Hepatocyte (in vitro differentiated cells): Measurements from ENCODE around the gene STX1A. TPM values are rescaled to one million over a fixed set of nuclear protein-coding genes. Genes with fewer than 3 reads are reported as not detected.
A peak's percentile ranks its signal among the peaks of the same experiment; 100 is the strongest.

Experiments
- DNase-seq: peaks from one replicate; pipeline ENCODE4 v3.0.0-alpha.2; 2016; ENCODE audit warnings: low spot score
- H2AFZ ChIP-seq: fragments of 200-600 bp; sonication (generic); 2 replicates; pipeline ENCODE4 v1.6.0; 2016; ENCODE audit warnings: antibody characterized with exemption, mild to moderate bottlenecking
- H3K27ac ChIP-seq: fragments of 200-600 bp; sonication (generic); 2 replicates; pipeline ENCODE4 v1.5.1; 2016; ENCODE audit warnings: mild to moderate bottlenecking
- H3K27me3 ChIP-seq: fragments of 200-600 bp; sonication (generic); 2 replicates; pipeline ENCODE4 v1.6.1; 2016
- H3K36me3 ChIP-seq: fragments of 200-600 bp; sonication (generic); replicated peaks from 2 replicates; pipeline ENCODE4 v1.5.1; 2016; ENCODE audit warnings: low read depth; ENCODE audit not compliant: insufficient read depth
- H3K4me1 ChIP-seq: fragments of 200-600 bp; sonication (generic); 2 replicates; pipeline ENCODE4 v1.5.1; 2016; ENCODE audit warnings: mild to moderate bottlenecking, moderate library complexity; ENCODE audit not compliant: insufficient read depth
- H3K4me2 ChIP-seq: fragments of 200-600 bp; sonication (generic); 2 replicates; pipeline ENCODE4 v1.6.0; 2016
- H3K4me3 ChIP-seq: fragments of 200-600 bp; sonication (generic); 2 replicates; pipeline ENCODE4 v1.5.1; 2016; ENCODE audit warnings: mild to moderate bottlenecking
- H3K79me2 ChIP-seq: fragments of 200-600 bp; sonication (generic); 2 replicates; pipeline ENCODE4 v1.6.0; 2017; ENCODE audit warnings: mild to moderate bottlenecking
- H3K9me2 ChIP-seq: fragments of 200-600 bp; sonication (generic); replicated peaks from 2 replicates; pipeline ENCODE4 v1.6.0; 2017; ENCODE audit warnings: mild to moderate bottlenecking; ENCODE audit not compliant: insufficient read depth
- H3K9me3 ChIP-seq: fragments of 200-600 bp; sonication (generic); 2 replicates; pipeline ENCODE4 v1.5.1; 2016; ENCODE audit warnings: low read depth, mild to moderate bottlenecking
- H4K20me1 ChIP-seq: fragments of 200-600 bp; sonication (generic); 2 replicates; pipeline ENCODE4 v1.6.0; 2016; ENCODE audit warnings: mild to moderate bottlenecking; ENCODE audit not compliant: insufficient read depth, poor library complexity, severe bottlenecking
- CTCF ChIP-seq: fragments of 200-600 bp; sonication (generic); IDR thresholded peaks from 2 replicates; pipeline ENCODE4 v1.5.1; 2016; ENCODE audit warnings: antibody characterized with exemption, mild to moderate bottlenecking; ENCODE audit not compliant: poor library complexity
- EZH2 ChIP-seq: fragments of 200-600 bp; sonication (generic); IDR thresholded peaks from 2 replicates; pipeline ENCODE4 v1.6.1; 2016; ENCODE audit warnings: antibody characterized with exemption, mild to moderate bottlenecking, borderline replicate concordance
- EZH2phosphoT487 ChIP-seq: fragments of 200-600 bp; sonication (generic); IDR thresholded peaks from one replicate; pipeline ENCODE4 v1.6.1; 2018; ENCODE audit warnings: antibody characterized with exemption, mild to moderate bottlenecking, low read depth, moderate library complexity; ENCODE audit not compliant: unreplicated experiment, severe bottlenecking
- WGBS: methylation state at CpG from one replicate; pipeline ENCODE4 v1.1.6; 2016; ENCODE audit warnings: low lambda C conversion rate; ENCODE audit errors: missing lambda C conversion rate; 5-methylcytosine and 5-hydroxymethylcytosine counted together
- polyA plus RNA-seq: library from polyadenylated mRNA; unstranded; fragments of >200 nt; fragmentation: Nextera tagmentation; extraction: Ambion mirVana; gene quantifications from 2 replicates; pipeline ENCODE4 v1.2.1, GENCODE V29; 2016
- total RNA-seq: library from RNA; depleted of rRNA; stranded (reverse); fragments of >200 nt; gene quantifications from 2 replicates; pipeline ENCODE4 v1.2.3, GENCODE V29; 2014

STX1A gene
- total and polyA plus RNA-seq, 2 experiments from 2014 or later: 22.8 to 27.1 TPM

- Histone ChIP-seq H3K4me1 (peaks cover 14% of the 10 kb centered on the region), H3K36me3 (no peaks in the 10 kb centered on the region), H3K9me2 (no peaks in the 10 kb centered on the region), H3K4me2 (peak overlapping the region; percentile 65), H2AFZ (no peak overlapping the region), H3K27ac (peak overlapping the region; percentile 65), H4K20me1 (no peaks in the 10 kb centered on the region), H3K9me3 (no peaks in the 10 kb centered on the region), H3K27me3 (no peaks in the 10 kb centered on the region), H3K4me3 (no peak overlapping the region), H3K79me2 (no peaks in the 10 kb centered on the region)
- 67% methylated on average over 16 of the region's 16 CpGs for WGBS
- TF ChIP-seq EZH2phosphoT487 (no peak), CTCF (no peak), EZH2 (no peak)
- DNase-seq: no peak
These were observed 30.7 kb upstream of the STX1A start for GRCh38 chr7:73749931-73750776.

GRCh38 chr7:73746378-73746777 lies 26.9 kb upstream of the STX1A start:
- H3K9me3 ChIP-seq: no peaks in the 10 kb centered on the region
- no peak for TF ChIP-seq CTCF
- no peak for TF ChIP-seq EZH2phosphoT487
- no peak for TF ChIP-seq EZH2
- no peak overlapping the region for H3K27ac ChIP-seq
- H3K4me2 ChIP-seq: no peak overlapping the region
- no peak overlapping the region for H2AFZ ChIP-seq
- no peaks in the 10 kb centered on the region for H3K9me2 ChIP-seq
- no peak for DNase-seq
- no peaks in the 10 kb centered on the region for H4K20me1 ChIP-seq
- H3K27me3 ChIP-seq: no peaks in the 10 kb centered on the region
- no peaks in the 10 kb centered on the region for H3K79me2 ChIP-seq
- no peaks in the 10 kb centered on the region for H3K36me3 ChIP-seq
- 76% methylated on average over 4 of the region's 4 CpGs for WGBS
- H3K4me3 ChIP-seq: no peak overlapping the region
- H3K4me1 ChIP-seq: peaks cover 34% of the 10 kb centered on the region

GRCh38 chr7:73742753-73743641 lies 23.5 kb upstream of the STX1A start:
- peak overlapping the region; percentile 98 for H3K27ac ChIP-seq
- H3K79me2 ChIP-seq: peaks cover 6% of the 10 kb centered on the region
- TF ChIP-seq EZH2: no peak
- no peak for TF ChIP-seq EZH2phosphoT487
- TF ChIP-seq CTCF: no peak
- WGBS: 6% methylated on average over 35 of the region's 35 CpGs
- H3K27me3 ChIP-seq: no peaks in the 10 kb centered on the region
- H3K4me1 ChIP-seq: peaks cover 30% of the 10 kb centered on the region
- H3K4me2 ChIP-seq: peak overlapping the region; percentile 66
- H4K20me1 ChIP-seq: no peaks in the 10 kb centered on the region
- peak; percentile 96 for DNase-seq
- H3K36me3 ChIP-seq: no peaks in the 10 kb centered on the region
- no peak overlapping the region for H2AFZ ChIP-seq
- no peaks in the 10 kb centered on the region for H3K9me3 ChIP-seq
- no peak overlapping the region for H3K4me3 ChIP-seq
- no peaks in the 10 kb centered on the region for H3K9me2 ChIP-seq
